Activated CD8-positive, alpha-beta memory T cell treated with anti-CD3 and anti-CD28 coated beads, Interleukin-2, amount 10 ng/mL, durations not matched to agents 7 days and 5 days (primary cell): ENCODE data around the gene MRPL54. TPM values are rescaled to one million over a fixed set of nuclear protein-coding genes. Genes with fewer than 3 reads are reported as not detected.

Source experiments
- ATAC-seq: fragments of 150-1000 bp; cut with Tn5 transposase; one replicate; pipeline ENCODE4 v1.10.0; 2021; ENCODE audit warnings: moderate library complexity
- CTCF ChIA-PET: fragments of 350-600 bp; sonication (Branson Sonifier 250); formaldehyde crosslinking; loops from one replicate; lab custom pipeline; 2021; ENCODE audit warnings: antibody characterized with exemption; lab: Charles Lee
- DNase-seq: peaks from one replicate; pipeline ENCODE4 v3.0.0-alpha.2; 2020
- H3K27ac Mint-ChIP-seq: one replicate; pipeline ENCODE4 v1.8.0; 2021; ENCODE audit warnings: mild to moderate bottlenecking, mixed read lengths
- H3K27me3 Mint-ChIP-seq: one replicate; pipeline ENCODE4 v1.8.0; 2021; ENCODE audit warnings: mixed read lengths
- H3K36me3 Mint-ChIP-seq: one replicate; pipeline ENCODE4 v1.8.0; 2021; ENCODE audit warnings: mild to moderate bottlenecking, mixed read lengths
- H3K4me1 Mint-ChIP-seq: one replicate; pipeline ENCODE4 v1.8.0; 2021; ENCODE audit warnings: mixed read lengths
- H3K4me3 Mint-ChIP-seq: one replicate; pipeline ENCODE4 v1.8.0; 2021; ENCODE audit warnings: mild to moderate bottlenecking, moderate library complexity, mixed read lengths
- H3K9me3 Mint-ChIP-seq: one replicate; pipeline ENCODE4 v1.8.0; 2022; ENCODE audit warnings: low read depth, mixed read lengths
- total RNA-seq, 2 experiments: library from RNA; stranded (reverse); gene quantifications; one replicate each; pipeline ENCODE4 v1.2.3, GENCODE V29; 2021

MRPL54 gene
- total RNA-seq, 2 experiments from 2014 or later: 74.0 to 89.8 TPM

DNA sequence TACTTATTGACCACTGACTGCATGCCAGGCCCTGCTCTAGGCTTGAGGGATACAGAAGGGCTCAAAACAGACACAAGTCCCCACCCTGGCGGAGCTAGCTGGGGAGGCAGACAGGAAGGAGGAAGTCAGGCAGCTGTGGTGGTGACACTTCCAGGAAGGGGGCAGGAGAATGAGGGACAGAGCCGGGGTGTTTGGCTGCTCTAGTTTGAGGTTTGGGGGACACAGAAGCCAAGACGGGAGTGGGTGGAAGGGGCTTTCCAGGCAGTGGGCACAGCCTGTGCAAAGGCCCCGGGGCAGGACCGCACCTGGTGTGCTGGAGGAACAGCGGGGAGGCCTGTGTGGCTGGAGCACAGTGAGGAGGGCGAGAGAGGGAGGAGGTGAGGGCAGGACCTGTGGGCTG lies 4.0 kb downstream of the MRPL54 start:
- Mint-ChIP-seq H3K4me3 (peak overlapping the region; percentile 45), H3K36me3 (peaks cover 9% of the 10 kb centered on the region), H3K27me3 (peaks cover 3% of the 10 kb centered on the region), H3K27ac (peak overlapping the region; percentile 92), H3K4me1 (peaks cover 33% of the 10 kb centered on the region), H3K9me3 (no peaks in the 10 kb centered on the region)
- DNase-seq (peak; percentile 66), ATAC-seq (no peak)
- CTCF ChIA-PET: interaction anchor here (1.2 kb wide), 1 partner anchor 15 kb away, joined by 3 read pairs; no protein-coding TSS in a partner anchor

DNA sequence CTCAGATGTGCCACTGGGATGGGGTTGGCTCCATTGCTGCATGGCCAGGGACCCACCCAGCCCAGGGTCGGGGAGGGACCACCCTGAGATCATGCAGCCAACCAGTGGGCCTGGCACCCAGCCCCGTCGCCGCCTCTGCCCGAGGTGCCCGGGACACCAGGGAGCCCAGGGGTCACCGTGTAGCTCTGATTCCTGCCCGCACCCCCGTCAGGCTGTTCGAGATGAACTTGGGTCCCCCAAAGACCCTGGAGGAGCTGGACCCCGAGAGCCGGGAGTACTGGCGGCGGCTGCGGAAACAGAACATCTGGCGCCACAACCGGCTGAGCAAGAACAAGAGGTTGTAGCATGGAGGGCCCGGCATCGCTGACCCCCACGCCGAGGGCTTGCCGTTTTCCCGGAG lies 4.6 kb downstream of the MRPL54 start:
- Mint-ChIP-seq H3K4me3 (peak overlapping the region; percentile 45), H3K27me3 (peaks cover 3% of the 10 kb centered on the region), H3K36me3 (peaks cover 9% of the 10 kb centered on the region), H3K4me1 (peaks cover 28% of the 10 kb centered on the region), H3K9me3 (no peaks in the 10 kb centered on the region), H3K27ac (peak overlapping the region; percentile 92)
- ATAC-seq (no peak), DNase-seq (no peak)
- CTCF ChIA-PET: interaction anchor here (1.2 kb wide), 2 partner anchors 13 to 15 kb away, joined by 3 read pairs; no protein-coding TSS in a partner anchor

DNA sequence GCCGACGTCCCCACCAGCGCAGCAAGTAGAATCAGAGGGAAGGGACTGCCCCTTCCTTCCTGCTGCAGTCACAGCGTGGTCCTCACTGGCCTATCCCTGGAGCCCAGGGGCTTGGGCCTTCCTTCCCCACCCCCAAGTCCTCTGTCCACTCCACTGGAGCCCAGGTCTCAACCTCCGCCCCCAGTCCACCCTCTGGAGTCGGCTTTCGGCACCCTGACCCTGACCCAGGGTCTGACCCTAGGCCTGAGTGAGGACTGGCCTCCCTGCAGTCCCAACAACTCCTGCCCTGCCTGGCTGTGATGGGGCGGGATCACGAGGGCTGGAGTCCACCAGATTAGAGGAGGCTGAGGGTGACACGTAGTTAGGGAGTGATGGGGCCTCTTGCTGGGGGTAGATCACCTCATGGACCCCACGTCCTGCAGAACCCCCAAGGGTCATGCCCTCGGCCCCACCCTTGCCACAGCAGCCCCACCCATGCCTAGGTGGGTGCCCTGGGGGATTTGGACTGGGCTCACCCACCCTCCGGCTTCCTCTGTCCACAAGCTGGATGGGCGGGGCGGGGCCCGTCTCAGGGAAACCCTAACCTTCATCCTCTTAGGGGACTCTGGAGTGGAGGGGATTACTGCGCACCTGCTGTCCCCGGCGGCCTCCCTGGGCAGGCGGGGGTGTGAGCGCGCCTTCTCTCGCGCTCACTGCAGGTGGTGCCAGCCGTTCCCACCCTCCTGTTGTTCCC lies 5.7 kb downstream of the MRPL54 start:
- Mint-ChIP-seq H3K36me3 (peaks cover 9% of the 10 kb centered on the region), H3K27ac (no peak overlapping the region), H3K4me1 (peaks cover 26% of the 10 kb centered on the region), H3K27me3 (no peaks in the 10 kb centered on the region), H3K9me3 (no peaks in the 10 kb centered on the region), H3K4me3 (no peak overlapping the region)
- DNase-seq (no peak), ATAC-seq (no peak)
- CTCF ChIA-PET: interaction anchor here (1.2 kb wide), 2 partner anchors 12 to 14 kb away, joined by 3 read pairs; no protein-coding TSS in a partner anchor

DNA sequence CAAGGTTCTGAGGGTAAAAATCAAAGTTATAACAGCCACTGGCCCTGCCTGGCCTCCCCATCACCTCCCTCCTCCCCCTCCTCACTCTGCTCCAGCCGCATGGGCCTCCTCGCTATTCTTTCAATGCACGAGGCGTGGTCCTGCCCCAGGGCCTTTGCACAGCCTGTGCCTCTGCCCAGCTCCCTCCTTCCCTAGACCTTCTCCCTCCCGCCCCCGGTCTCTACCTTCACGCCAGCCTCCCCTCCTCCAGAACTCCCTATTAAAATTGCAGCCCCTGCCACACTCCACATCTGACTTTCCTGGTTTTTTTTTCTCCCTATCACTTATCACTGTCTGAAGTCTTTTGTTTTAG lies 6.2 kb downstream of the MRPL54 start:
- H3K4me1 Mint-ChIP-seq: peaks cover 24% of the 10 kb centered on the region
- CTCF ChIA-PET: no interaction called here
- no peak for DNase-seq
- peak overlapping the region; percentile 56 for H3K27ac Mint-ChIP-seq
- H3K36me3 Mint-ChIP-seq: peaks cover 9% of the 10 kb centered on the region
- no peaks in the 10 kb centered on the region for H3K9me3 Mint-ChIP-seq
- ATAC-seq: no peak
- H3K27me3 Mint-ChIP-seq: no peaks in the 10 kb centered on the region
- no peak overlapping the region for H3K4me3 Mint-ChIP-seq

DNA sequence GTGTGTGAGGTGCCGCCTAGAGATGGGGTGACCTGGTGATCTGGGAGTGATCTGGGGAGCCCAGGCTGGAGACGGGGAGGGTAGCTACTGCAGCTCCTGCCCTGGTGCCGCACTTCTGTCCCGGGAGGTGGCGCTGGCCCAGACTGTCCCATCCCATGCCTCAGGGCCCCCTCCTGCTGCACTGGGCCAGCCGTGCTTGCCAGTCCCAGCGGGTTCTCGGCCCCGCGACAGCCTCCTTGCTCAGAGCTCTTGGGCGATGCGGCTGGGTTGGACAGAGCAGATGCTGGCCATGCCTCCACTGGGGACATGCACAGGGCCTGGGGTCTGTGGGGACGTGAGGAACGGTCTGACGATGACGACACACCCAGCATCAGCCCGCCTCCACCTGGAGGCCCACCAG lies 7.0 kb downstream of the MRPL54 start:
- no peak overlapping the region for H3K27ac Mint-ChIP-seq

DNA sequence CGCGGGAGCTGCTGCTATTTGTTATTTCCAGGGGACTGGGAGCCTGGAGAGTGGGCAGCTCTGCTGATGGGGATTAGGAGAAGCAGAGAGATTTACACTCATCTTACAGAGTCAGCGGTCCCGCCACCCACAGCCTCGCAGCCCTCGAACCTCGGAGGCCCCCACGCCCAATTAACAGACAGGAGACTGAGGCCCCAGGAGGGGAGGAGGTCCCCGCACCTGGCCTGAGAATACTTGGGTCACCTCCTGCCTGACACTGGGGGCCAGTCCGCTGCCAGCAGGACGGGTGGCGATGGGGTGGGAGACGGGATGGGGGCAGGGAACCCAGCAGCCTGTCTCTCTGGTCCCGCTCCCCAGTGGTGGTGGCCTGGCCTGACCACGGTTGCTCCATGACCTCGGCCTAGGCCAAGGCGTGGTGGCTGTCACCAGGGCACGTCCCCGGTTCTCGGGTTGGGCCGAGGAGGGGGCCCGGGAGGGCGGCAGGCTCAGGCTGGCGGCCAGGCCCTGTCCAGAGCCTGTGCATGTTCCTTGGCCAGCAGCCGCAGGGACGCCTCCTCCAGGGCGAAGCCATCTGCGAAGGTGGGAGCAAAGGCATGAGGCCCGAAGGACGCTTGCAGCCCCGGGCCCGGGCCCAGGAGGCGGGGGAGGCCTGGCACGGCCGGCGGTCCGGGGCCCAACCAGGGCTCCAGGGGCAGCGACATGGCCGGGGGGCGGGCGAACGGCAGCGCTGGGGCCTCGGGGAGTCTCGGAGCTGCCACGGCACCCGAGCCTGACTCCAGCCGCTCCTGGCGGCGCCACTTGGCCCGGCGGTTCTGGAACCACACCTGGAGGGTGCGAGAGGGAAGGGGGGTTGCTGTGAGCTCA lies 7.9 kb downstream of the MRPL54 start:
- ATAC-seq (no peak), DNase-seq (no peak)
- CTCF ChIA-PET: interaction anchor here (0.6 to 1.2 kb wide), 2 partner anchors 52 to 192 kb away, joined by 3 to 4 read pairs; no protein-coding TSS in a partner anchor
- Mint-ChIP-seq H3K4me3 (no peak overlapping the region), H3K4me1 (peaks cover 24% of the 10 kb centered on the region), H3K27me3 (no peaks in the 10 kb centered on the region), H3K36me3 (peaks cover 9% of the 10 kb centered on the region), H3K27ac (no peak overlapping the region), H3K9me3 (no peaks in the 10 kb centered on the region)

More for the DNA sequence above, 7.0 kb downstream of the MRPL54 start:
- Mint-ChIP-seq H3K4me3 (no peak overlapping the region), H3K36me3 (peaks cover 9% of the 10 kb centered on the region), H3K9me3 (no peaks in the 10 kb centered on the region), H3K27me3 (no peaks in the 10 kb centered on the region), H3K4me1 (peaks cover 24% of the 10 kb centered on the region)
- ATAC-seq (no peak), DNase-seq (no peak)
- CTCF ChIA-PET: interaction anchor here (0.6 to 1.2 kb wide), 2 partner anchors 52 to 193 kb away, joined by 3 to 4 read pairs; no protein-coding TSS in a partner anchor

DNA sequence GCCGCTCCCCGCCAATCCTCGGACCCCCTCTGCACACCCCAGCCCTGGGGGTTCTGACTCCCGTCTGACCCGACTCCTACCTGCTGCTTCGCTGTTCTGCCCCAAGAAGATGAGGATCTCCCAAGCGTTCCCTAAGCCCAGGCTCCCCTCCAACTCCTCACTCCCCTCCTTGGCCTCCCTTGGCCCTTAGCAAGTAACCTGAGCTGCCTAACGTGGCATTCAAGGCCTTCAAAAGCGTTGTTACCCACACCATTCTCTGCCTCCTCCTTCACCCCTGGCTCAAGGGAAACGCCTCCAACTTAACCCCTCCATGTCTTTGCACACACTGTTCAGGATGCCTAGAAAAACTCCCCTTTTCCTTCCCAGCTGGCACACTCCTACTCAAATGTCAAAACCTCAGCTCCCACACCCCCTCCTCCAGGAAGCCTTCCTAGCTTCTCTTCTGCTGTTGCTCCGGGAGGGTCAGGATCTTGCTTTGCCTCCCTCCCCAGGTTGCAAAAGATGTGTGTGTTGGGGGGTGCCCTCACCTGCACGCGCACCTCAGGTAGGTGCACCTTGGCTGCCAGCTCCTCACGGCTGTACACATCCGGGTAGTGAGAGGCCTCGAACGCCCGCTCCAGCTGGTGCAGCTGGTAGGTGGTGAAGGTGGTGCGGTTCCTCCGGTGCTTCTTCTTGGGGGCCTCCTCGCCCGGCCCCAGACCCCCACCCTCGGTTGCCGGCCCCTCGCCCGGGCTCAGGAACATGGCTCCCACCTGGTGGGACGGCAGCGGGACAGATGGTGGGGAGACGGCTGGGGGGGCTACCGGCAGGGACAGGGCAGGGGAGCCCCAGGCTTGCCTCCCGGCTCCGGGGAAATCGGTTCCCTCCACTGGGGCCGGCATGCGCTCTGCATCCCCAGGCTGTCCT lies 8.8 kb downstream of the MRPL54 start:
- Mint-ChIP-seq H3K9me3 (no peaks in the 10 kb centered on the region), H3K27me3 (no peaks in the 10 kb centered on the region), H3K4me3 (no peak overlapping the region), H3K27ac (no peak overlapping the region), H3K4me1 (peaks cover 21% of the 10 kb centered on the region), H3K36me3 (peaks cover 8% of the 10 kb centered on the region)
- CTCF ChIA-PET: interaction anchor here (1.2 to 2.6 kb wide), 2 partner anchors 8 to 10 kb away, joined by 3 to 8 read pairs; partner anchors contain the start of gene MRPL54
- DNase-seq: no peak
- ATAC-seq: no peak

DNA sequence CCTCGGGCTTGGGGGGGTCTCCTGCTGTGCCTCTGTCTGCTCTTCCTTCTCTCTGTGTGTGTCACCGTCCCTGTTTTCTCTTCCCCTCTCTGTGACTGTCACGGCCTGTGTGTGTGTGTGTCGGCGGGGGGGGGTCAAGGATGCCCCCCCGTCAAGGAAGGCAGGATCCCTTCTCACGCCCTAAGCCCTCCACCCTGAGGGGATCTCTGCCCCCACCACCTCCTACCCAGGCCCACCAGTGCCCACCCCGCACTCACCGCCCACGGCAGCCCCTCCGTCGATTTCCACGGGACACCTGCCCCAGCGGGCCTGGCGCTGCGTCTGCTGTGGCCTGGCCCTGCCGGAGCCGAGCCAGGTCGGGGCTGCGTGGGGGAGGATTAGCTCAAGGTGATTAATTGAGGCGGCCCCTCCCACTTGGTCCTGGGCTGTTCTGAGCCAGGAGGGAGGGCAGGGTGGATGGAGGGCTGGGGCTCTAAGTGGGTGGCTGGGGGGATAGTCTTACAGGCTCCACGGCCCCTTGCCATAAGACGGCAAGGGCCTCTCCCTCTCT lies 9.5 kb downstream of the MRPL54 start, which contains the start of gene RAX2:
Gene RAX2 (minus strand): TSS at position 323 of the 550 bp plus-strand sequence. CDS start 486 bp downstream, outside the sequence.
- CTCF ChIA-PET: interaction anchor here (1.2 to 2.6 kb wide), 2 partner anchors 9 to 10 kb away, joined by 3 to 8 read pairs; partner anchors contain the start of gene MRPL54
- ATAC-seq: no peak
- no peak within 1 kb of the TSS for H3K27ac Mint-ChIP-seq
- peaks cover 14% of the 10 kb centered on the region for H3K4me1 Mint-ChIP-seq
- H3K36me3 Mint-ChIP-seq: peaks cover 2% of the 10 kb centered on the region
- no peak within 1 kb of the TSS for H3K4me3 Mint-ChIP-seq
- H3K9me3 Mint-ChIP-seq: no peaks in the 10 kb centered on the region
- no peaks in the 10 kb centered on the region for H3K27me3 Mint-ChIP-seq
- no peak for DNase-seq

DNA sequence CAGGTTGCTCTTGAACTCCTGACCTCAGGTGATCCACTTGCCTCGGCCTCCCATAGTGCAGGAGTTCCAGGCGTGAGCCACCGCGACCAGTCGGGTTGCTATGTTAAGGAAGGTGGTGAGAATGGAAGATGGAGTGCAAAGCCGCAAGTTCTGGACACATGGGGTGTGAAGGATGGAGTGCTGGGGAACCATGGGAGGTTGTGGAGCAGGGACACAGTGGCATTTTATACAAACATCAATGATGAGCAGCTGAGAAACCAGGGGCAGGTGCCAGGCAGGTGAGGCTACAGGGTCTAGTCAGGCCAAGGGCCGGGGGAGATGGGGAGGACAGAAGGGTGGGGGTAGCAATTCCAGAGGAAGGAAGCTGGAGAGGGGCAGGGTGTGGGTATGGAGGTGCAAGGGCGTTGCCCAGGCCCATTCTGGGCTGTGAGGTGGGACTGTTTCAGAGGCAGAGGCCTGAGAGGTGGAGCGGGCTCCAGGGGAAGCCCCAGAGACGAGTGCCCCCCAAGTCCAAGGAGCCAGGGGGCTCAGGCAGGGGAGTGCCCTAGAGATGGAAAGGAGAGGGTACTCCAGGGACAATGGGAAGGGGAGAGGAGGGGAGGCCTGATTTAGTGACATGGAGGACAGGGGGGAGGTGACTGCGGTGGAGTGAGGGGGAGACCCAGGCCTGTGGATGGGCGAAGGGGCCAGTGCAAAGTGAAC lies 11.5 kb downstream of the MRPL54 start:
- peaks cover under 1% of the 10 kb centered on the region for H3K36me3 Mint-ChIP-seq
- CTCF ChIA-PET: interaction anchor here (1.0 to 2.8 kb wide), 4 partner anchors 11 to 824 kb away, joined by 3 to 14 read pairs (median 6); partner anchors contain the start of gene MRPL54
- no peaks in the 10 kb centered on the region for H3K27me3 Mint-ChIP-seq
- H3K4me1 Mint-ChIP-seq: peaks cover 5% of the 10 kb centered on the region
- H3K9me3 Mint-ChIP-seq: no peaks in the 10 kb centered on the region
- H3K27ac Mint-ChIP-seq: no peak overlapping the region
- ATAC-seq (no peak), DNase-seq (no peak)
- no peak overlapping the region for H3K4me3 Mint-ChIP-seq

DNA sequence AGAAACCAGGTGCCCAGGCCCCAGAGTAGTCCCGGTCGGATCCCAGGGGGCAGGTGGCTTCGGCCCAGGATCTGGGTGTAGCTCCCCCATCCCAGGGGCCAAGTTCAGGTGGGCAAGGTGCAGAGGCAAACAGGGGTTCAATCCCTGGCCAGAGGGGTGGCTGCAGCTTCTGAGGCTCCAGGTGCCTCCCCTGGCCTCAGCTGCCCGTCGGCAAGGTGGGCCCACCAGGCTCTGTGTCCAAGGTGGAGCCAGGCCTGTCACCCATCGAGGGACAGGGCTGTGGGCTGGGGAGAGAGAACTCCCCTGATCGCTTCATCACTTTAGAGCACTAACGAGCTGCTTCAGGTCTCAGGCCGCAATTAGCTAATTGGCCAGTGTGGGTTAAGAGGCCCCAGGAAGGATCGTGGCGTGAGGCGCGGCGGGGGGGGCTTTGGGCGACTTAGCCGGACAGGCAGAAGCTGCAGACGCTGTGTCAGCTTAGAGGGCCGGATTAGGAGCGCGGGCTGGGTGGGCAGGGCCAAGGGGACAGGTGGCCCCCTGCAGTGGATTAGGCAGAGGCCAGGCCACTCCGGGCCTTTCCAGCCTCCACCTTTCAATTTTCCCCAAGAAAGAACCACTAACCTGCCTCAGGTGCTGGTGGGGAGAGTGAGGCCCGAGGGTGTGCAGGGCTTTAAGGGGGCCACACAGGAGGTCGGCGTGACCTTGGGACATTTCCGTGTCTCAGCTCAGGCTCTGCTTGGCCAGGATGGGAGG lies 12.3 kb downstream of the MRPL54 start:
- H3K36me3 Mint-ChIP-seq: no peaks in the 10 kb centered on the region
- no peak overlapping the region for H3K27ac Mint-ChIP-seq
- no peaks in the 10 kb centered on the region for H3K9me3 Mint-ChIP-seq
- DNase-seq (no peak), ATAC-seq (no peak)
- CTCF ChIA-PET: interaction anchor here (1.0 to 2.8 kb wide), 3 partner anchors 12 to 824 kb away, joined by 3 to 14 read pairs (median 5); partner anchors contain the start of gene MRPL54
- H3K4me3 Mint-ChIP-seq: no peak overlapping the region
- no peaks in the 10 kb centered on the region for H3K27me3 Mint-ChIP-seq
- H3K4me1 Mint-ChIP-seq: peaks cover 5% of the 10 kb centered on the region

DNA sequence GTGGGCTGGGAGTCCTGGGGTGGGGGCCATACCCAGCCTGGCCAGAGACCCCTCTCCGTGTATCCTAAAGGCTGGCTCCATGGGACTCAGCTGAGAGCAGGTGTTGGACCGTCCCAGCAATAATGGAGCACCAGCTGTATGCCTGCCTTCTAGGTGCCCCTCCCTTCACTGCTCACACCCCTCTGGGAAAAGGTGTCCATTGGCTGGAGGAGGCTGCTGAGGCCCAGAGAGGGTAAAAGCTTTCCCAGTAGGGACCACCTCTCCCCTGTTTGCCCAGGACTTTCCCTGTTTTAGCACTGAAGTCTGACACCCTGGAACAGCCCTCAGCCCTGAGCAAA lies 12.9 kb downstream of the MRPL54 start:
- H3K36me3 Mint-ChIP-seq: no peaks in the 10 kb centered on the region
- H3K27ac Mint-ChIP-seq: no peak overlapping the region
- H3K4me3 Mint-ChIP-seq: no peak overlapping the region
- H3K27me3 Mint-ChIP-seq: no peaks in the 10 kb centered on the region
- DNase-seq (no peak), ATAC-seq (no peak)
- CTCF ChIA-PET: interaction anchor here (1.6 kb wide), 1 partner anchor 13 kb away, joined by 5 read pairs; the partner anchor contains the start of gene MRPL54
- peaks cover 5% of the 10 kb centered on the region for H3K4me1 Mint-ChIP-seq
- no peaks in the 10 kb centered on the region for H3K9me3 Mint-ChIP-seq
